ENCODE data around the gene SHROOM3.

DNA sequence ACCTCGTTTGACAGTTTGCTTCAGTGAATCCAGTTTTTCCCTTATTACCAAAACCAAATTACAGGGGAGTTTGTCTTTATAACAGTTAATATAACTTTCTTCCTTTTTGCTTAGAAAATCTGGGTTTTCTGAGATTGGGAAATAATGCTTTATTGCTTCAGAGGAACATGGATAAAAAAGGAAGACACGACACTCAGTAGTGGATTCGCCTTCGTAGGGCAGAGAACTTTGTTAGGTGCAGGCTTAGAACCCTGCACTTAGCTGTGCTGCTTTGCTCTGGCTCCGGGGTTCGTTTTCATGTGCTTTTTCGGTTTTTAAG, 274.7 kb downstream of the SHROOM3 start:
- TF ChIP-seq, protein P1, sequence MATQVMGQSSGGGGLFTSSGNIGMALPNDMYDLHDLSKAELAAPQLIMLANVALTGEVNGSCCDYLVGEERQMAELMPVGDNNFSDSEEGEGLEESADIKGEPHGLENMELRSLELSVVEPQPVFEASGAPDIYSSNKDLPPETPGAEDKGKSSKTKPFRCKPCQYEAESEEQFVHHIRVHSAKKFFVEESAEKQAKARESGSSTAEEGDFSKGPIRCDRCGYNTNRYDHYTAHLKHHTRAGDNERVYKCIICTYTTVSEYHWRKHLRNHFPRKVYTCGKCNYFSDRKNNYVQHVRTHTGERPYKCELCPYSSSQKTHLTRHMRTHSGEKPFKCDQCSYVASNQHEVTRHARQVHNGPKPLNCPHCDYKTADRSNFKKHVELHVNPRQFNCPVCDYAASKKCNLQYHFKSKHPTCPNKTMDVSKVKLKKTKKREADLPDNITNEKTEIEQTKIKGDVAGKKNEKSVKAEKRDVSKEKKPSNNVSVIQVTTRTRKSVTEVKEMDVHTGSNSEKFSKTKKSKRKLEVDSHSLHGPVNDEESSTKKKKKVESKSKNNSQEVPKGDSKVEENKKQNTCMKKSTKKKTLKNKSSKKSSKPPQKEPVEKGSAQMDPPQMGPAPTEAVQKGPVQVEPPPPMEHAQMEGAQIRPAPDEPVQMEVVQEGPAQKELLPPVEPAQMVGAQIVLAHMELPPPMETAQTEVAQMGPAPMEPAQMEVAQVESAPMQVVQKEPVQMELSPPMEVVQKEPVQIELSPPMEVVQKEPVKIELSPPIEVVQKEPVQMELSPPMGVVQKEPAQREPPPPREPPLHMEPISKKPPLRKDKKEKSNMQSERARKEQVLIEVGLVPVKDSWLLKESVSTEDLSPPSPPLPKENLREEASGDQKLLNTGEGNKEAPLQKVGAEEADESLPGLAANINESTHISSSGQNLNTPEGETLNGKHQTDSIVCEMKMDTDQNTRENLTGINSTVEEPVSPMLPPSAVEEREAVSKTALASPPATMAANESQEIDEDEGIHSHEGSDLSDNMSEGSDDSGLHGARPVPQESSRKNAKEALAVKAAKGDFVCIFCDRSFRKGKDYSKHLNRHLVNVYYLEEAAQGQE (IDR thresholded peaks at IDR 0.05; ENCODE audit: insufficient read depth in 1 of 2, low read depth in 2 of 2, low read length in 2 of 2): no peak
- no peak for TF ChIP-seq POLR2AphosphoS5 (IDR thresholded peaks at IDR 0.05; ENCODE audit: low read depth, low read length)
- no peak for TF ChIP-seq TAF1 (IDR thresholded peaks at IDR 0.05; ENCODE audit: borderline replicate concordance, insufficient read depth, low read length)
- TF ChIP-seq SIN3A (IDR thresholded peaks at IDR 0.05; ENCODE audit: borderline replicate concordance, insufficient read depth, low read length): no peak
- no peak for TF ChIP-seq FOXP2 (optimal IDR thresholded peaks at IDR 0.05; ENCODE audit: borderline replicate concordance, extremely low read depth, extremely low read length, insufficient read depth)

All from PFSK-1 (cell line).